CD4-positive, alpha-beta T cell treated with Interleukin-15 for 4 hours (primary cell): ENCODE data around the gene EIF5A.
"Not testable (repeated sequence)": the region's sequence is repeated elsewhere in the genome, so short reads cannot be mapped to it uniquely, and the experiment has no call there.

Source experiments
- DNase-seq: peaks from one replicate; pipeline ENCODE4 v3.0.0-alpha.2; 2020; ENCODE audit warnings: low spot score

The EIF5A gene

GRCh38 chr17:7330638-7331015 lies 23.2 kb downstream of the EIF5A start:
- no peak for DNase-seq

- no peak for DNase-seq
These were observed 24.7 kb downstream of the EIF5A start for GRCh38 chr17:7332111-7332510.

- DNase-seq, result peak; percentile 50
These were observed 25.2 kb downstream of the EIF5A start for GRCh38 chr17:7332600-7333069.

GRCh38 chr17:7334938-7335538 lies 27.6 kb downstream of the EIF5A start:
- DNase-seq, result no peak

- DNase-seq, result not testable (repeated sequence)
These were observed 28.3 kb downstream of the EIF5A start for GRCh38 chr17:7335765-7336164.

- peak; percentile 87 for DNase-seq
These were observed 29.1 kb downstream of the EIF5A start, which contains the start of gene ACAP1 for GRCh38 chr17:7336240-7337175. TSS of gene ACAP1 (plus strand) at chr17:7336529. CDS start at chr17:7336735, 206 bp downstream.

- DNase-seq, result not testable (repeated sequence)
These were observed 30.2 kb downstream of the EIF5A start for GRCh38 chr17:7337600-7337999.

- no peak for DNase-seq
These were observed 32.8 kb downstream of the EIF5A start for GRCh38 chr17:7340179-7340578.

GRCh38 chr17:7341842-7342241 lies 34.4 kb downstream of the EIF5A start:
- DNase-seq, result no peak

- no peak for DNase-seq
These were observed 35.8 kb downstream of the EIF5A start for GRCh38 chr17:7343250-7343649.

- DNase-seq, result no peak
These were observed 39.6 kb downstream of the EIF5A start for GRCh38 chr17:7346761-7347614.

- no peak for DNase-seq
These were observed 40.4 kb downstream of the EIF5A start for GRCh38 chr17:7347630-7348477.

- no peak for DNase-seq
These were observed 41.2 kb downstream of the EIF5A start for GRCh38 chr17:7348478-7349242.

GRCh38 chr17:7351665-7352502 lies 44.5 kb downstream of the EIF5A start, which contains the start of gene KCTD11:
TSS of gene KCTD11 (plus strand) at chr17:7352162.
- peak; percentile 81 for DNase-seq

GRCh38 chr17:7352503-7352889 lies 45.1 kb downstream of the EIF5A start:
- DNase-seq, result peak; percentile 11

GRCh38 chr17:7352910-7353635 lies 45.6 kb downstream of the EIF5A start:
- no peak for DNase-seq

GRCh38 chr17:7354262-7354843 lies 46.9 kb downstream of the EIF5A start:
- peak; percentile 70 for DNase-seq

GRCh38 chr17:7355053-7355452 lies 47.6 kb downstream of the EIF5A start, which contains the start of gene TMEM95:
TSS of gene TMEM95 (plus strand) at chr17:7355156. CDS start at chr17:7355205, 49 bp downstream.
- DNase-seq, result no peak
